ENCODE measurements around the gene GRN.

DNA sequence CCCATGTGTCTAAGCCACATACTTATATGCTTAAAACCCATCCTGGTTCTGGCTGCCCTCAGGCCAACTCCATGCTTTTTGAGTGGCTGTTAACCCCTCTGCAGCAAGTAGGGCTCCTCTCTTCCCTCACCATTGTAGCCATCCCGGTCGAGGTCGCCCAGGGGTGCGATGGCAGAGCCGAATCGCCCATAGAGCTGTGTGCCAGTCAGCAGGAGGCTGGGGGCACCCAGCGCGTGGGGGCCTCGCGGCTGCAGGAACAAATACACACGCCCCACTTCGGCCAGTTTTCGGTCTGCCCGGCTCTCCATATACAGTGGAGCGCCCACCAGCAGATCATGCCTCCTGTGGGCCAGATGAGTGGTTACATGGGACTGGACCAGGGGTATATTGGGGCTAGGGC lies 38.3 kb downstream of the GRN start:
- TF ChIP-seq CTCF (IDR thresholded peaks at IDR 0.05) = no peak
- TF ChIP-seq POLR2A (IDR thresholded peaks at IDR 0.05) = no peak

Data from breast epithelium (tissue), 3 donors.